ENCODE data around the gene E2F4.

GRCh38 chr16:67210069-67210937 is 18.3 kb downstream of the E2F4 start:
- TF ChIP-seq CTCF (conservative IDR thresholded peaks at IDR 0.05 in 1 of 2, IDR thresholded peaks at IDR 0.05 in 1 of 2; ENCODE audit: low read depth in 1 of 2, low read length in 2 of 2) (no peak), EZH2 (IDR thresholded peaks at IDR 0.05; ENCODE audit: low read length, missing control alignments) (no peak)
